ENCODE data around the gene DAZAP1. TPM values are rescaled to one million over a fixed set of nuclear protein-coding genes. Genes with fewer than 3 reads are reported as not detected.

Gene DAZAP1
- total and polyA plus RNA-seq, 2 of the 4 experiments (the other 2 are of a cell fraction), result 22.0 to 62.8 TPM

- intact Hi-C loops (cut with micrococcal nuclease) (no loop called here), in situ Hi-C loops (cut with MboI; ENCODE audit: low sequenced_read_pairs) (no loop called here), dilution Hi-C loops (cut with HindIII; ENCODE audit: low sequenced_read_pairs, unreplicated experiment) (no loop called here)
- Histone ChIP-seq H3K79me1 (ENCODE audit: low read depth in 1 of 2, low read length in 2 of 2) (peaks cover 0 to 66% of the 10 kb centered on the region in 2 experiments; a peak in 2 of 4 replicates), H3K27me3 (ENCODE audit: control insufficient read depth, insufficient read depth, low read length) (no peaks in the 10 kb centered on the region), H4K5ac (ENCODE audit: low read depth, low read length) (peak overlapping the region; percentile 3; the same call in 1 of the 2 replicates), H3K4me3 (ENCODE audit: insufficient read depth, low read depth, low read length) (no peak overlapping the region), H3K27ac (ENCODE audit: insufficient read depth, low read length) (peak overlapping the region; percentile 85), H3K36me3 (ENCODE audit: control insufficient read depth, insufficient read depth, low read length) (peaks cover 36% of the 10 kb centered on the region), H3K9ac (ENCODE audit: low read depth, low read length) (peak overlapping the region; percentile 28), H2BK5ac (ENCODE audit: low read depth, low read length, poor library complexity, severe bottlenecking) (peak overlapping the region; percentile 76), H3K4ac (ENCODE audit: low read depth, low read length) (peak overlapping the region; percentile 56), H2BK120ac (ENCODE audit: low read depth, low read length) (peak overlapping the region; percentile 3; the same call in 1 of the 2 replicates), H3K4me1 (ENCODE audit: control insufficient read depth, insufficient read depth, low read length) (peaks cover 23% of the 10 kb centered on the region), H3K4me2 (ENCODE audit: low read depth, low read length) (peak overlapping the region; percentile 54; the same call in 1 of the 2 replicates), H2AFZ (replicated peaks; ENCODE audit: low read length, poor library complexity) (no peak overlapping the region), H3K18ac (ENCODE audit: low read depth, low read length) (peak overlapping the region; percentile 10; the same call in 1 of the 2 replicates), H3K9me3 (ENCODE audit: control insufficient read depth, insufficient read depth, low read length) (no peaks in the 10 kb centered on the region), H2AK5ac (ENCODE audit: low read depth, low read length) (peak overlapping the region; percentile 76), H3K56ac (ENCODE audit: extremely low read depth, insufficient read depth, low read length) (peak overlapping the region; percentile 23; the same call in 1 of the 2 replicates), H2BK20ac (ENCODE audit: low read depth, low read length) (peak overlapping the region; percentile 7), H4K8ac (ENCODE audit: low read depth in 2 of 2, low read length in 2 of 2) (peak overlapping the region in 1 of 2 experiments; percentile 48; a peak in 2 of 4 replicates), H2AK9ac (replicated peaks; ENCODE audit: low read depth, low read length, poor library complexity) (peak overlapping the region; percentile 89), H3K23ac (ENCODE audit: low read depth, low read length) (peak overlapping the region; percentile 37; the same call in 1 of the 2 replicates), H3K14ac (replicated peaks; ENCODE audit: low read depth, low read length) (peak overlapping the region; percentile 0), H3K9me1 (ENCODE audit: insufficient read depth, low read length) (peaks cover 20% of the 10 kb centered on the region), H4K91ac (ENCODE audit: insufficient read depth, low read depth, low read length) (peak overlapping the region; percentile 59), H2BK15ac (ENCODE audit: low read depth, low read length) (no peak overlapping the region), H4K20me1 (ENCODE audit: insufficient read depth, low read length) (peaks cover 91% of the 10 kb centered on the region)
- TF ChIP-seq POLR2A (IDR thresholded peaks at IDR 0.05; ENCODE audit: low read depth, low read length), result no peak
- 0 out of 2 replicates have a peak, but pooled peaks have one; percentile 19 for TF ChIP-seq FOS (IDR thresholded peaks at IDR 0.05; ENCODE audit: low read depth, low read length)
- POLR2A ChIA-PET (ENCODE audit: unreplicated experiment), result no interaction called here
- peak; percentile 31 for DNase-seq
- 81% methylated on average over 11 of the region's 28 CpGs; no CpG with 5 or more reads in 1 of the 2 experiments for WGBS, 2 experiments (ENCODE audit: extremely low coverage in 2 of 2, insufficient read length in 1 of 2)
- BruUV-seq (replicated peaks), result no TSS peak
- CTCF ChIA-PET, result interaction anchor here (0.6 kb wide), 1 partner anchor 130 kb away, joined by 3 read pairs; no protein-coding TSS in a partner anchor
- no peak; the same call in 1 of the 2 replicates for ATAC-seq (ENCODE audit: low read depth)
Measured at GRCh38 chr19:1416014-1416841, 8.8 kb downstream of the DAZAP1 start.
